Ishikawa (cell line): ENCODE measurements around the gene CHPF2.

Experiments used
- CEBPB ChIP-seq: IDR thresholded peaks from 2 replicates; pipeline ENCODE4 v1.6.1; 2012
- CREB1 ChIP-seq: IDR thresholded peaks from 2 replicates; pipeline ENCODE4 v1.6.1; 2012; ENCODE audit warnings: low read depth
- EGR1 ChIP-seq: IDR thresholded peaks from 2 replicates; pipeline ENCODE4 v1.6.1; 2012
- EP300 ChIP-seq: IDR thresholded peaks from 2 replicates; pipeline ENCODE4 v1.6.1; 2012; ENCODE audit warnings: borderline replicate concordance
- FOXM1 ChIP-seq: IDR thresholded peaks from 2 replicates; pipeline ENCODE4 v1.6.1; 2012; ENCODE audit warnings: low read depth, borderline replicate concordance
- NFIC ChIP-seq: IDR thresholded peaks from 2 replicates; pipeline ENCODE4 v1.6.1; 2012
- RAD21 ChIP-seq: IDR thresholded peaks from 2 replicates; pipeline ENCODE4 v1.6.1; 2012; ENCODE audit warnings: low read depth
- REST ChIP-seq: IDR thresholded peaks from 2 replicates; pipeline ENCODE4 v1.6.1; 2012; ENCODE audit warnings: low read depth, mild to moderate bottlenecking
- TAF1 ChIP-seq: IDR thresholded peaks from 2 replicates; pipeline ENCODE4 v1.6.1; 2012; ENCODE audit warnings: low read depth, mild to moderate bottlenecking
- TCF12 ChIP-seq: IDR thresholded peaks from 2 replicates; pipeline ENCODE4 v1.6.1; 2012; ENCODE audit warnings: low read depth
- TEAD4 ChIP-seq: IDR thresholded peaks from 2 replicates; pipeline ENCODE4 v1.6.1; 2012
- YY1 ChIP-seq: IDR thresholded peaks from 2 replicates; pipeline ENCODE4 v1.6.1; 2012; ENCODE audit warnings: low read depth
- ZBTB7A ChIP-seq: IDR thresholded peaks from 2 replicates; pipeline ENCODE4 v1.6.1; 2012; ENCODE audit warnings: low read depth
- TF ChIP-seq, protein P1 (sequence below): IDR thresholded peaks from 2 replicates; pipeline ENCODE4 v1.6.1; 2012
- TF ChIP-seq, protein P2 (sequence below): IDR thresholded peaks from 2 replicates; pipeline ENCODE4 v1.6.1; 2012

The CHPF2 gene

GRCh38 chr7:151265351-151265931, 33.2 kb downstream of the CHPF2 start:
- TF ChIP-seq, protein P1, sequence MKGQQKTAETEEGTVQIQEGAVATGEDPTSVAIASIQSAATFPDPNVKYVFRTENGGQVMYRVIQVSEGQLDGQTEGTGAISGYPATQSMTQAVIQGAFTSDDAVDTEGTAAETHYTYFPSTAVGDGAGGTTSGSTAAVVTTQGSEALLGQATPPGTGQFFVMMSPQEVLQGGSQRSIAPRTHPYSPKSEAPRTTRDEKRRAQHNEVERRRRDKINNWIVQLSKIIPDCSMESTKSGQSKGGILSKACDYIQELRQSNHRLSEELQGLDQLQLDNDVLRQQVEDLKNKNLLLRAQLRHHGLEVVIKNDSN = no peak
- no peak for TF ChIP-seq NFIC
- TF ChIP-seq TCF12 = no peak
- no peak for TF ChIP-seq CREB1
- TF ChIP-seq TAF1 = no peak
- no peak for TF ChIP-seq YY1
- TF ChIP-seq EP300 = no peak
- no peak for TF ChIP-seq REST

GRCh38 chr7:151269511-151269910, 37.2 kb downstream of the CHPF2 start:
- TF ChIP-seq CEBPB (no peak), REST (no peak), EP300 (no peak), FOXM1 (no peak), TAF1 (no peak), TCF12 (no peak)
- TF ChIP-seq, protein P2, sequence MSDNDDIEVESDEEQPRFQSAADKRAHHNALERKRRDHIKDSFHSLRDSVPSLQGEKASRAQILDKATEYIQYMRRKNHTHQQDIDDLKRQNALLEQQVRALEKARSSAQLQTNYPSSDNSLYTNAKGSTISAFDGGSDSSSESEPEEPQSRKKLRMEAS = no peak

- TF ChIP-seq, protein P1 = peak; percentile 60
- TF ChIP-seq CEBPB (peak; percentile 85), ZBTB7A (no peak)
Measured at GRCh38 chr7:151271699-151272355, 39.5 kb downstream of the CHPF2 start.

DNA sequence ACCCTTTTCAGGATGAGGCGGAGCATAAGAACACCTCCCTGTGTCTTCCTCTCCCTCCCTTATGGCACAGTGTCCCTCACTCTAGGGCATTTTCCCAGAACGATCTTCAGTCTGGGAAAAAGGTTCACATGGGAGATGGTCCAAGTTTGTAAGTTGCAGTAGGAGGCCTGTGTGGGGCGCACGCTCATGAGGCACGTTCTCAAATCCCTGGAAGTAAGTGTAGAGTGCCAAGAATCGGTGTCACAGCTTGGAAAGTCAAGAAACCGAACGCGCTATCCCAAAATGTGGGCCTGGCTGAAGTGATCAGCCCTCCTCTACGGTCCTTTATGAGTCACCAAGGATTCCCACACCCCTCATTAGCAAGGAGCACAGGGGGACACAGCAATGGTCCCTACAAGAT, 40.1 kb downstream of the CHPF2 start:
- TF ChIP-seq EGR1 (no peak), EP300 (no peak), REST (no peak), FOXM1 (no peak), RAD21 (no peak), CEBPB (no peak), TAF1 (no peak)

DNA sequence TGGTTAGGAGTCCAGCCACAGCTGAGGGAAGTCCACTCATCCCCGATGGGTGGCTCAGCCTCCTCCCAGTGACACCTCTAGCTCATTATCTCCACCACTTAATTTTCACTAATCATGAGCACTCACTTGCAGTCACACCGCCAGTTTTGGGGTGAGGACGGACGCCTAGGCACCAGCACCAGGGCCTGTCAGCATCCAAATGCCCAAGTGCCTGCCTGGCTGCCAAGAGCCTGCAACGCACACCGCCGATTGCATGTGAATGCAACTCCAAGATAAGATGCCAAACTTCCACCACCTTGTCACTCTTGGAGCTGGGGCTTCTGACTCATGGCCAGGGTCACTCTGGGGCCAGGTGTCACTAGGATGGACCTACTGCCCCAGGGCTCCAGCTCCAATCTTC, 40.6 kb downstream of the CHPF2 start:
- no peak for TF ChIP-seq CEBPB
- no peak for TF ChIP-seq FOXM1
- TF ChIP-seq EP300 = no peak
- no peak for TF ChIP-seq TCF12
- TF ChIP-seq NFIC = no peak
- no peak for TF ChIP-seq REST
- TF ChIP-seq YY1 = no peak
- TF ChIP-seq, protein P1 = no peak
- TF ChIP-seq EGR1 = no peak
- no peak for TF ChIP-seq CREB1
- TF ChIP-seq TAF1 = no peak
- no peak for TF ChIP-seq RAD21
- TF ChIP-seq TEAD4 = no peak
- TF ChIP-seq ZBTB7A = no peak
- TF ChIP-seq, protein P2 = no peak
